BLaER1 treated with 17β-estradiol and CSF1 and Interleukin-3, amounts not matched to agents 10 nM and 100 nM (cell line): ENCODE data around the gene ADAMTSL1.

ENCODE experiments used
- H3K27ac ChIP-seq, 11 experiments: shearing (Covaris generic); formaldehyde crosslinking; 2 replicates each; pipeline ENCODE4 v1.8.1; 2022
- H3K27me3 ChIP-seq, 11 experiments: shearing (Covaris generic); formaldehyde crosslinking; 2 replicates each; pipeline ENCODE4 v1.8.1; 2022
- H3K36me3 ChIP-seq, 11 experiments: shearing (Covaris generic); formaldehyde crosslinking; 2 replicates each; pipeline ENCODE4 v1.8.1; 2022
- H3K4me1 ChIP-seq, 10 experiments: shearing (Covaris generic); formaldehyde crosslinking; 2 replicates each; pipeline ENCODE4 v1.8.1; 2022
- H3K4me2 ChIP-seq, 11 experiments: shearing (Covaris generic); formaldehyde crosslinking; 2 replicates each; pipeline ENCODE4 v1.8.1; 2022
- H3K4me3 ChIP-seq, 10 experiments: shearing (Covaris generic); formaldehyde crosslinking; 2 replicates each; pipeline ENCODE4 v1.8.1; 2022
- H3K9ac ChIP-seq, 11 experiments: shearing (Covaris generic); formaldehyde crosslinking; 2 replicates each; pipeline ENCODE4 v1.8.1; 2022
- H3K9me3 ChIP-seq, 11 experiments: shearing (Covaris generic); formaldehyde crosslinking; replicated peaks in 1 of 11; 2 replicates each; pipeline ENCODE4 v1.8.1; 2022
- H4K20me1 ChIP-seq, 11 experiments: shearing (Covaris generic); formaldehyde crosslinking; 2 replicates each; pipeline ENCODE4 v1.8.1; 2022
- Cebpa-rat ChIP-seq, 11 experiments: shearing (Covaris generic); IDR thresholded peaks; 2 replicates each; pipeline ENCODE4 v1.8.1; 2022

Gene ADAMTSL1

GRCh38 chr9:18896531-18897179 is 422.7 kb downstream of the ADAMTSL1 start:
- Histone ChIP-seq H3K27me3 (no peaks in the 10 kb centered on the region), H3K9ac (peak overlapping the region in 5 of 11 experiments; percentile 7 to 58 (median 39); a peak in 5 of 22 replicates), H3K36me3 (no peaks in the 10 kb centered on the region), H3K4me3 (peak overlapping the region in 2 of 10 experiments; percentile 21 to 33; a peak in 2 of 20 replicates), H3K4me2 (peak overlapping the region; percentile 10 to 64 (median 49); a peak in 18 of 22 replicates), H3K9me3 (peaks cover 31 to 68% (median 39%) of the 10 kb centered on the region in 11 experiments), H4K20me1 (no peaks in the 10 kb centered on the region), H3K4me1 (peaks cover 0 to 13% (median 11%) of the 10 kb centered on the region in 10 experiments; a peak in 16 of 20 replicates), H3K27ac (peak overlapping the region in 10 of 11 experiments; percentile 19 to 75 (median 62); a peak in 16 of 22 replicates)
- TF ChIP-seq Cebpa-rat (IDR thresholded peaks at IDR 0.05) = peak in 9 of 11 experiments; percentile 36 to 86 (median 74); a peak in 15 of 22 replicates

- Histone ChIP-seq H4K20me1 (no peaks in the 10 kb centered on the region; a peak in 1 of 22 replicates), H3K4me2 (no peak overlapping the region), H3K27ac (no peak overlapping the region), H3K4me3 (no peak overlapping the region), H3K4me1 (peaks cover 22 to 32% (median 29%) of the 10 kb centered on the region in 10 experiments), H3K9ac (no peak overlapping the region), H3K9me3 (peaks cover 12 to 40% (median 23%) of the 10 kb centered on the region in 11 experiments; a peak in 21 of 22 replicates), H3K36me3 (no peaks in the 10 kb centered on the region), H3K27me3 (no peaks in the 10 kb centered on the region)
- no peak for TF ChIP-seq Cebpa-rat (IDR thresholded peaks at IDR 0.05)
These were observed 429.5 kb downstream of the ADAMTSL1 start for GRCh38 chr9:18903450-18903849.

GRCh38 chr9:18905028-18905882 is 431.3 kb downstream of the ADAMTSL1 start:
- peaks cover 12 to 29% (median 23%) of the 10 kb centered on the region in 11 experiments; a peak in 21 of 22 replicates for H3K9me3 ChIP-seq
- H3K9ac ChIP-seq = no peak overlapping the region
- H3K4me2 ChIP-seq = peak overlapping the region in 7 of 11 experiments; percentile 41 to 79 (median 72); a peak in 10 of 22 replicates
- peak overlapping the region in 3 of 11 experiments; percentile 10 to 61 (median 45); a peak in 3 of 22 replicates for H3K27ac ChIP-seq
- H3K4me1 ChIP-seq = peaks cover 39 to 50% (median 47%) of the 10 kb centered on the region in 10 experiments
- H3K36me3 ChIP-seq = no peaks in the 10 kb centered on the region
- no peaks in the 10 kb centered on the region for H3K27me3 ChIP-seq
- no peaks in the 10 kb centered on the region; a peak in 1 of 22 replicates for H4K20me1 ChIP-seq
- H3K4me3 ChIP-seq = no peak overlapping the region
- no peak for TF ChIP-seq Cebpa-rat (IDR thresholded peaks at IDR 0.05)

GRCh38 chr9:18905883-18906629 is 432.1 kb downstream of the ADAMTSL1 start:
- Histone ChIP-seq H3K4me2 (peak overlapping the region; percentile 40 to 79 (median 60); a peak in 21 of 22 replicates), H3K4me3 (no peak overlapping the region), H3K9ac (no peak overlapping the region), H3K27ac (peak overlapping the region in 8 of 11 experiments; percentile 10 to 79 (median 44); a peak in 14 of 22 replicates), H4K20me1 (no peaks in the 10 kb centered on the region; a peak in 1 of 22 replicates), H3K27me3 (no peaks in the 10 kb centered on the region), H3K36me3 (no peaks in the 10 kb centered on the region), H3K4me1 (peaks cover 47 to 58% (median 55%) of the 10 kb centered on the region in 10 experiments), H3K9me3 (peaks cover 12 to 25% (median 20%) of the 10 kb centered on the region in 11 experiments; a peak in 21 of 22 replicates)
- TF ChIP-seq Cebpa-rat (IDR thresholded peaks at IDR 0.05) = no peak

GRCh38 chr9:18906656-18907395 is 432.9 kb downstream of the ADAMTSL1 start:
- no peak for TF ChIP-seq Cebpa-rat (IDR thresholded peaks at IDR 0.05)
- H3K4me1 ChIP-seq = peaks cover 55 to 66% (median 62%) of the 10 kb centered on the region in 10 experiments
- peaks cover 12 to 20% (median 16%) of the 10 kb centered on the region in 11 experiments; a peak in 20 of 22 replicates for H3K9me3 ChIP-seq
- H3K36me3 ChIP-seq = no peaks in the 10 kb centered on the region
- no peaks in the 10 kb centered on the region; a peak in 1 of 22 replicates for H4K20me1 ChIP-seq
- no peak overlapping the region for H3K4me3 ChIP-seq
- H3K4me2 ChIP-seq = peak overlapping the region; percentile 40 to 79 (median 69); a peak in 21 of 22 replicates
- H3K9ac ChIP-seq = no peak overlapping the region; a peak in 1 of 22 replicates
- peak overlapping the region in 7 of 11 experiments; percentile 15 to 86 (median 84); a peak in 12 of 22 replicates for H3K27ac ChIP-seq
- H3K27me3 ChIP-seq = no peaks in the 10 kb centered on the region

GRCh38 chr9:18907927-18908625 is 434.1 kb downstream of the ADAMTSL1 start:
- no peak overlapping the region for H3K4me3 ChIP-seq
- peaks cover 58 to 74% (median 71%) of the 10 kb centered on the region in 10 experiments for H3K4me1 ChIP-seq
- H3K9me3 ChIP-seq = peaks cover 0 to 9% (median 4%) of the 10 kb centered on the region in 11 experiments; a peak in 6 of 22 replicates
- peak overlapping the region; percentile 48 to 79 (median 69) for H3K4me2 ChIP-seq
- no peak for TF ChIP-seq Cebpa-rat (IDR thresholded peaks at IDR 0.05)
- no peaks in the 10 kb centered on the region; a peak in 1 of 22 replicates for H4K20me1 ChIP-seq
- H3K9ac ChIP-seq = peak overlapping the region in 5 of 11 experiments; percentile 30 to 73 (median 63); a peak in 5 of 22 replicates
- no peaks in the 10 kb centered on the region for H3K36me3 ChIP-seq
- H3K27ac ChIP-seq = peak overlapping the region in 8 of 11 experiments; percentile 63 to 86 (median 82); a peak in 17 of 22 replicates
- no peaks in the 10 kb centered on the region for H3K27me3 ChIP-seq
